HG03571 (cell line): ENCODE measurements around the gene DNAJC10.
"Not testable (repeated sequence)": the region's sequence is repeated elsewhere in the genome, so short reads cannot be mapped to it uniquely, and the experiment has no call there.

Experiments
- ATAC-seq: cut with Tn5 transposase; IDR thresholded peaks from one replicate; pipeline ENCODE4 v1.9.1; 2021; ENCODE audit not compliant: unreplicated experiment

The DNAJC10 gene, protein sequence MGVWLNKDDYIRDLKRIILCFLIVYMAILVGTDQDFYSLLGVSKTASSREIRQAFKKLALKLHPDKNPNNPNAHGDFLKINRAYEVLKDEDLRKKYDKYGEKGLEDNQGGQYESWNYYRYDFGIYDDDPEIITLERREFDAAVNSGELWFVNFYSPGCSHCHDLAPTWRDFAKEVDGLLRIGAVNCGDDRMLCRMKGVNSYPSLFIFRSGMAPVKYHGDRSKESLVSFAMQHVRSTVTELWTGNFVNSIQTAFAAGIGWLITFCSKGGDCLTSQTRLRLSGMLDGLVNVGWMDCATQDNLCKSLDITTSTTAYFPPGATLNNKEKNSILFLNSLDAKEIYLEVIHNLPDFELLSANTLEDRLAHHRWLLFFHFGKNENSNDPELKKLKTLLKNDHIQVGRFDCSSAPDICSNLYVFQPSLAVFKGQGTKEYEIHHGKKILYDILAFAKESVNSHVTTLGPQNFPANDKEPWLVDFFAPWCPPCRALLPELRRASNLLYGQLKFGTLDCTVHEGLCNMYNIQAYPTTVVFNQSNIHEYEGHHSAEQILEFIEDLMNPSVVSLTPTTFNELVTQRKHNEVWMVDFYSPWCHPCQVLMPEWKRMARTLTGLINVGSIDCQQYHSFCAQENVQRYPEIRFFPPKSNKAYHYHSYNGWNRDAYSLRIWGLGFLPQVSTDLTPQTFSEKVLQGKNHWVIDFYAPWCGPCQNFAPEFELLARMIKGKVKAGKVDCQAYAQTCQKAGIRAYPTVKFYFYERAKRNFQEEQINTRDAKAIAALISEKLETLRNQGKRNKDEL

GRCh38 chr2:182715892-182716649, at the start of gene DNAJC10:
Gene DNAJC10, plus strand, starts transcription at chr2:182716257. Its CDS starts 1,830 bp downstream, at chr2:182718087.
- peak; percentile 83 for ATAC-seq

DNA sequence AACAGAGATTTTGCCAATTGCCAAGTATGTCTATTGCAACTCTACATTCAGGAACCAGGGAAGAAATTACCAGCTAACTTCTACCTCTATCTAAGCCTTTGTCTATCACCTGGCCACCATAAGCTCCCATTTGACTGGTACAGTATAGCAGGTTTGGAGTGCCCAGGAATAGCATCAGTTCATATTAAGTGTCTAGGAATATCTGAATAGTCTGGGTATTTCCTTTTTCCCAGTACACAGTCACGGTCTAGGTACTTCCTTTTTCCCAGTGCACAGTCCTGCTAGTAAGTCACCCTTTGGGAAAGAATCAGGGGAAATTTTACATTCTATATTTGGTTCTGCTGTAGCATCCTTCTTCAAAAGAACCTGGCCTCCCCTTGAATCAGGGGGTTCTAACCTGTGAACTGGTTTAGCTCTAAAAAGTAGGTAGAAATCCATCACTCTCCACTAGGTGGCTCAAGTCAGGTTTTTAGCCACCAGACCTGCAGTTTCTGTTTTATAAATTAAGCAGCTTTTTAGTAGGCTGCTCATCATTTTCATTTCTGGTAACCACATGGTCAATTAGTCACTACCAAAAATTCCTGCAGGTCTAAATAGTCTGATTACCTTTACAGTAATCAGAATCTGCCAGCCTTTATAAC, 49.3 kb upstream of the DNAJC10 start:
- peak; percentile 90 for ATAC-seq

DNA sequence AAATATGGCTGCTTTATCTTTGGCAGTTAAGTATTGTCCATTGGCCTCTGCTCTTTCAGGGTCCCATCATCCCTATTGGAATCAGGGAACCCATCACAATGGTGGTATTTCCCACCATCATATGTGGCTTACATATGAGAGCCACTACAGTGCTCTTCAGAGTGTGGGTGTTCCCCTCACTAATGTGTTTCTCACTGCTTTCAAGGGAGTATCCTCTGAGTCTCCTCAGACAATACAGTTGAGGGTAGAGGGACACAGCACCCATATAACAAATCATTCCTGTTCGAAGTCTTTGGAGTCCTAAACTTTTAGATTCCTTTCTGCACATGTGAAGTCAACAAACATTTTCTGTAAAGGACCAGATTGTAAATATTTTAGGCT, 48.8 kb upstream of the DNAJC10 start:
- ATAC-seq: no peak

- ATAC-seq: no peak
Measured at GRCh38 chr2:182668671-182669070, 47.4 kb upstream of the DNAJC10 start.

GRCh38 chr2:182672466-182673165, 43.4 kb upstream of the DNAJC10 start:
- no peak for ATAC-seq

GRCh38 chr2:182680837-182681236, 35.2 kb upstream of the DNAJC10 start:
- no peak for ATAC-seq

DNA sequence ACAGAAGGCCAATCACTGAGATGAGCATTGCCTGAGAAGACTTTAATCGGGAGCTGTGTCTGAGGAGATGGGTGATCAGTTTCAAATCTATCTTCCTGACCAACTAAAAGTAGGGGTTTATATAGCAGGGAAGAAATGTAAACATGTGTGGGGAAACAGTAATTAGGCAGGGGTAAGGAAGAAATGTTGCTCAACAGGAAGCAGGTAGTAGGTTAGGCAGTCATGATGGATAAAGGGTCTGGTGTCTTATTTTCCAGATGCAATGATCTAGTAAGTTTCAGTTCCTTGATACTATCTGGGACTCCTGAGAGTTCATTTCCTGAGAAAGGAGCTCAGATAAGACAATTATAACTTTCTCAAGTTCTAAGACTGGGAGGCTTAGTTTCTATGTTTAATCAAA, 33.8 kb upstream of the DNAJC10 start:
- ATAC-seq: no peak

- no peak for ATAC-seq
Measured at GRCh38 chr2:182685559-182685958, 30.5 kb upstream of the DNAJC10 start.

DNA sequence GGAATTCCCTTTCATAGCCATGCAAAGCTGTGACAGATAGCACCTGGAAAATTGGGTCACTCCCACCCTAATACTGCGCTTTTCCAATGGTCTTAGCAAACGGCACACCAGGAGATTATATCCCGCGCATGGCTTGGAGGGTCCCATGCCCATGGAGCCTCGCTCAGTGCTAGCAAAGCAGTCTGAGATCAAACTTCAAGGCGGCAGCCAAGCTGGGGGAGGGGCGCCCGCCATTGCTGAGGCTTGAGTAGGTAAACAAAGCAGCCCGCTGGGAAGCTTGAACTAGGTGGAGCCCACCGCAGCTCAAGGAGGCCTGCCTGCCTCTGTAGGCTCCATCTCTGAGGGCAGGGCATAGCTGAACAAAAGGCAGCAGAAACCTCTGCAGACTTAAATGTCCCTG, 29.3 kb upstream of the DNAJC10 start:
- not testable (repeated sequence) for ATAC-seq

GRCh38 chr2:182694189-182694588, 21.9 kb upstream of the DNAJC10 start:
- no peak for ATAC-seq

- ATAC-seq: no peak
Measured at GRCh38 chr2:182695776-182696175, 20.3 kb upstream of the DNAJC10 start.

- no peak for ATAC-seq
Measured at GRCh38 chr2:182698671-182699070, 17.4 kb upstream of the DNAJC10 start.

- ATAC-seq: no peak
Measured at GRCh38 chr2:182705761-182706160, 10.3 kb upstream of the DNAJC10 start.

DNA sequence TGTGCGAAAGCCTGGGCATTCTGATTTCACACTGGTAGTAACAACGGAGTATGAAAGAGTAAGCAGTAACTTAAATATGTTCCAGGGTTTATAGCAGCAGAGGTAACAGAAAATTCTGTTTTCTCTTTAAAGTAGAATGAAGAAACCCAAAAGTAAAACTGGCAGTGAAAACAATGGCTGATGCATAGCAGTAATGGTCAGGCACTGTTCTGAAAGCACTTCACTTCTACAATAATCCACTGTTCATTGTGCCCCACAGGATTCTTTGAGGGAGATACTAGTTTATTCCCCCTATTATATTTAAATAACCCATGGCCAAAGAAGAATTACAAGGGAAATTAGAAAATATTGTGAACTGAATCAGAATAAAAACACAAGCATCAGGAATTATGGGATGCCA, 9.3 kb upstream of the DNAJC10 start:
- no peak for ATAC-seq

DNA sequence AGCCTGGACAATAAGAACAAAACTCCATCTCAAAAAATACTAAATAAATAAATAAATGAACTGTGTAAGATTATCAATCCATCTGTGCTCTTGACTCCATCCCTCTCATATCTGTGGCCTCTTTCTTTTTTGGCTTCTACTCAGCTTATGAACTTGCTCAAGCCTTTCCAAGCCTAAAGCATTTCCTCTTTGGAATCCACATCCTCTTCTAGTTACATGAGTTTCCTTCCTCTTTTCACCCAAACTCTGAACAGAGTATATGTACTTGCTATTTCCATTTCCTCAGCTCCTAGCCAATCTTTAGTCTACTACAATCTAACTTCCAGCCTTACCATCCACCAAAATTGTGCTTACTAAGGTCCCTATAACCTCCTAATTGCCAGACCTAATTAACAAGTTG, 2.5 kb upstream of the DNAJC10 start:
- no peak for ATAC-seq

- peak; percentile 1 for ATAC-seq
Measured at GRCh38 chr2:182715121-182715891, 751 bp upstream of the DNAJC10 start.

DNA sequence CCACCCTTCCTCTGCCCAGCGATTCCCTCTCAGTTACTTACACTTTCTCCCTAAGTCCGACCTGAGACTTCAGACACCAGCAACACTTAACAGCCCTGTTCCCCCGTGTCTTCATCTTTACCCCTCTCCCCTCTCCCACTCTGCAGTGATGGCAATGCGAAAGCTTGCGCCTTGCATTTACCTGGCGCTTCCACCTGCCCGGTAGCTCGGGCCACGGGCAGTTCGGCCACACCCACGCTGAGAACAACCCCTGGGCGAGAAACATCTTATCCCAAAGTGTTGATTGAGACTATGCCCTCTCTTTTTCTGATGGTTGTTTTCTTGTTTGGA, 558 bp downstream of the DNAJC10 start:
- no peak for ATAC-seq

DNA sequence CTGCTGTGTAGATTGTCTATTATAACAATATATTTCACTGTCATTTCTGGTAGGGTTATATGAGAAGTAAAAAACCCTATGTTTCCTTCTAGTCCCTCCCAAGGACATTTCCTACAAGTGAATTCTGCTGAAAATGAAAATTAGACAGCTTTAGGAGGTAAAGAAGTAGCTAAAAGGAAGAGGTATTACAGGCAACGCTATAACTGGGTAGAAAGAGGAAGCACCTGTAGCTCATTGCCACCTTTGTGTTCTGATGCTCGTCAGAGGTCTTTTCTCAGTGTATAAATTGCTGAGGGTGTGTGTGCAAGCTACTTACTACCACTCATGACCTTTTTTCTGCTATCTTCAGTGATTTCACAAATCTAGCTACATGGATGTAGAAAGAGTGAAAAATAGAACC, 1.4 kb downstream of the DNAJC10 start:
- ATAC-seq: peak; percentile 32

DNA sequence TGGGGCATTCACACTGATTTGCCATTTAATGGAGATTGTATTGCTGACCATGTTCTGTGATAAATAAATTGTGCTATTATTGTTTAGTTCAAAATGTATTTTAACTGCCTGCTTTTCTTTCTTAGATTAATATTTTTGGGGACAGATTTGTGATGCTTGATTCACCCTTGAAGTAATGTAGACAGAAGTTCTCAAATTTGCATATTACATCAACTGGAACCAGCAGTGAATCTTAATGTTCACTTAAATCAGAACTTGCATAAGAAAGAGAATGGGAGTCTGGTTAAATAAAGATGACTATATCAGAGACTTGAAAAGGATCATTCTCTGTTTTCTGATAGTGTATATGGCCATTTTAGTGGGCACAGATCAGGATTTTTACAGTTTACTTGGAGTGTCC, 1.8 kb downstream of the DNAJC10 start:
- no peak for ATAC-seq

GRCh38 chr2:182718459-182718858, 2.4 kb downstream of the DNAJC10 start:
- no peak for ATAC-seq
